Endothelial cell of umbilical vein (primary cell): ENCODE data around the gene RAB37. TPM values are rescaled to one million over a fixed set of nuclear protein-coding genes. Genes with fewer than 3 reads are reported as not detected.

Experiments used
- BruUV-seq: library from RNA; stranded (reverse); fragments of 400-500 nt; replicated peaks from 2 replicates; lab custom pipeline; 2021; lab: Mats Ljungman, UMichigan
- CTCF ChIA-PET: fragments of 300-600, 350-600 bp; sonication (Branson Sonifier 250); formaldehyde crosslinking; loops from one replicate; lab custom pipeline; 2021; ENCODE audit warnings: antibody characterized with exemption, inconsistent platforms; lab: Charles Lee
- POLR2A ChIA-PET: fragments of 300-600, 350-600 bp; sonication (Branson Sonifier 250); formaldehyde crosslinking; loops from one replicate; lab custom pipeline; 2021; ENCODE audit warnings: antibody characterized with exemption, inconsistent platforms; lab: Charles Lee
- DNase-seq: peaks from one replicate; pipeline ENCODE4 v3.0.0-alpha.2; 2011; ENCODE audit warnings: low read depth, low spot score
- FAIRE-seq: peaks from 2 replicates; lab custom pipeline; 2011; peaks lifted over from hg19 to GRCh38; lab: Jason Lieb, UNC
- H2AFZ ChIP-seq: 2 replicates; pipeline ENCODE4 v1.6.0; 2012; ENCODE audit warnings: low read depth, low read length, control low read depth, inconsistent platforms
- H3K27ac ChIP-seq: 2 replicates; pipeline ENCODE4 v1.5.1; 2011; ENCODE audit warnings: low read depth, mild to moderate bottlenecking, control low read depth, low read length, moderate library complexity; ENCODE audit not compliant: insufficient read depth
- H3K27me3 ChIP-seq, 2 experiments: 2 replicates each; pipeline versions ENCODE4 v1.6.0 to v1.6.1; 2011; ENCODE audit warnings: low read length in 2 of 2, mixed read lengths in 1 of 2; ENCODE audit not compliant: control insufficient read depth in 2 of 2, insufficient read depth in 2 of 2
- H3K36me3 ChIP-seq, 2 experiments: 2 replicates in 1 of 2; 3 replicates in 1 of 2; pipeline ENCODE4 v1.5.1; 2011; ENCODE audit warnings: low read length in 2 of 2, mild to moderate bottlenecking in 1 of 2, moderate library complexity in 1 of 2; ENCODE audit not compliant: control insufficient read depth in 2 of 2, insufficient read depth in 2 of 2; ENCODE audit errors: extremely low read depth in 1 of 2
- H3K4me1 ChIP-seq: 3 replicates; pipeline ENCODE4 v1.5.1; 2011; ENCODE audit warnings: mild to moderate bottlenecking, low read length; ENCODE audit not compliant: control insufficient read depth, insufficient read depth; ENCODE audit errors: extremely low read depth
- H3K4me2 ChIP-seq: 2 replicates; pipeline ENCODE4 v1.6.1; 2011; ENCODE audit warnings: low read length, control low read depth, mixed read lengths; ENCODE audit not compliant: insufficient read depth
- H3K4me3 ChIP-seq, 3 experiments: fragments of 200-600 bp in 1 of 3; sonication (generic), shearing (Covaris generic) in 1 of 3; replicated peaks in 1 of 3; 2 replicates each; pipeline ENCODE4 v1.5.1; 2011 to 2016; ENCODE audit warnings: control low read depth in 3 of 3, low read length in 3 of 3, mild to moderate bottlenecking in 2 of 3, inconsistent platforms in 1 of 3, low read depth in 1 of 3, moderate library complexity in 1 of 3; ENCODE audit not compliant: insufficient read depth in 1 of 3
- H3K79me2 ChIP-seq: 2 replicates; pipeline ENCODE4 v1.6.0; 2012; ENCODE audit warnings: low read length, inconsistent platforms; ENCODE audit not compliant: control insufficient read depth, insufficient read depth
- H3K9ac ChIP-seq: replicated peaks from 2 replicates; pipeline ENCODE3; 2011; ENCODE audit warnings: low read length, control low read depth; ENCODE audit not compliant: insufficient read depth; ENCODE audit errors: extremely low read depth
- H3K9me1 ChIP-seq: replicated peaks from 3 replicates; pipeline ENCODE4 v1.6.0; 2011; ENCODE audit warnings: mild to moderate bottlenecking, low read length; ENCODE audit not compliant: control insufficient read depth, insufficient read depth; ENCODE audit errors: extremely low read depth
- H3K9me3 ChIP-seq: replicated peaks from 2 replicates; pipeline ENCODE4 v1.5.1; 2012; ENCODE audit warnings: low read length, inconsistent platforms; ENCODE audit not compliant: control insufficient read depth, insufficient read depth
- H4K20me1 ChIP-seq: replicated peaks from 2 replicates; pipeline ENCODE3; 2011; ENCODE audit warnings: mild to moderate bottlenecking, low read length; ENCODE audit not compliant: control insufficient read depth, insufficient read depth; ENCODE audit errors: extremely low read depth
- CTCF ChIP-seq, 2 donors: IDR thresholded peaks; 1 replicate in 1 of 2; 2 replicates in 1 of 2; pipeline ENCODE4 v1.5.1; 2011; ENCODE audit warnings: low read length in 2 of 2, mild to moderate bottlenecking in 2 of 2, moderate library complexity in 2 of 2, control low read depth in 1 of 2, inconsistent platforms in 1 of 2, low read depth in 1 of 2; ENCODE audit not compliant: insufficient read depth in 1 of 2; ENCODE audit errors: extremely low read depth in 1 of 2
- EZH2 ChIP-seq: IDR thresholded peaks from 2 replicates; pipeline ENCODE4 v1.6.1; 2012; ENCODE audit warnings: borderline replicate concordance, low read depth, mild to moderate bottlenecking, moderate library complexity, low read length, inconsistent platforms; ENCODE audit not compliant: severe bottlenecking
- FOS ChIP-seq: IDR thresholded peaks from 2 replicates; pipeline ENCODE4 v1.6.1; 2011; ENCODE audit warnings: mild to moderate bottlenecking, low read length, moderate library complexity, borderline replicate concordance; ENCODE audit not compliant: insufficient read depth
- GATA2 ChIP-seq: IDR thresholded peaks from 2 replicates; pipeline ENCODE4 v1.7.0; 2011; ENCODE audit warnings: low read depth, mild to moderate bottlenecking, moderate library complexity, mixed read lengths, low read length; ENCODE audit not compliant: insufficient read length, insufficient read depth
- JUN ChIP-seq: IDR thresholded peaks from 2 replicates; pipeline ENCODE4 v1.6.1; 2011; ENCODE audit warnings: borderline replicate concordance, low read depth; ENCODE audit not compliant: insufficient read length, insufficient read depth
- MAX ChIP-seq: IDR thresholded peaks from 2 replicates; pipeline ENCODE4 v1.6.1; 2011; ENCODE audit not compliant: insufficient read depth, insufficient read length
- MYC ChIP-seq: IDR thresholded peaks from one replicate; pipeline ENCODE4 v1.6.1; 2011; ENCODE audit warnings: mild to moderate bottlenecking, low read depth, low read length
- POLR2A ChIP-seq: IDR thresholded peaks from 2 replicates; pipeline ENCODE4 v1.6.1; 2012; ENCODE audit warnings: low read depth, mild to moderate bottlenecking, control low read depth, low read length
- POLR2AphosphoS5 ChIP-seq: IDR thresholded peaks from 2 replicates; pipeline ENCODE4 v1.6.1; 2012; ENCODE audit warnings: low read depth, mild to moderate bottlenecking, control low read depth, low read length, moderate library complexity; ENCODE audit not compliant: insufficient read depth
- dilution Hi-C: fragments of 300-500 bp; cut with MboI; formaldehyde crosslinking; loops from one replicate; pipeline ENCODE4 v1.15.0; 2019; ENCODE audit warnings: low sequenced_read_pairs; ENCODE audit not compliant: extremely low pct_ligation_motif_present
- intact Hi-C: fragments of 100-400 bp; cut with micrococcal nuclease; formaldehyde crosslinking; loops from one replicate; pipeline ENCODE4 v1.10.0; 2022
- polyA plus RNA-seq, 4 experiments: library from polyadenylated mRNA; depleted of rRNA in 3 of 4; stranded (reverse) in 3 of 4; unstranded in 1 of 4; fragments of >200 nt; gene quantifications; 2 replicates each; pipeline versions ENCODE4 v1.2.1 to v1.2.3, GENCODE V29; 2011 to 2012; ENCODE audit warnings: missing spikeins in 1 of 4
- total RNA-seq: library from RNA; stranded (reverse); gene quantifications from 2 replicates; pipeline ENCODE4 v1.2.3, GENCODE V29; 2021

RAB37 gene
- total and polyA plus RNA-seq, 2 donors (not counting 3 experiments of a cell fraction or from before 2014, with no cell fraction given) = 0.11 TPM; not detected in 1

- H3K36me3 ChIP-seq = no peaks in the 10 kb centered on the region
- no peaks in the 10 kb centered on the region for H3K9me3 ChIP-seq
- BruUV-seq = no TSS peak
- H3K4me1 ChIP-seq = peaks cover 8% of the 10 kb centered on the region
- TF ChIP-seq MYC (no peak), FOS (no peak), EZH2 (no peak), JUN (no peak), MAX (no peak), POLR2A (no peak), POLR2AphosphoS5 (no peak), CTCF (IDR thresholded peaks at IDR 0.05; ENCODE audit: extremely low read depth in 1 of 2, insufficient read depth in 1 of 2, low read depth in 1 of 2, low read length in 2 of 2) (no peak), GATA2 (no peak)
- POLR2A ChIA-PET = no interaction called here
- H3K9me1 ChIP-seq = no peaks in the 10 kb centered on the region
- no peaks in the 10 kb centered on the region for H4K20me1 ChIP-seq
- H3K9ac ChIP-seq = no peak overlapping the region
- dilution Hi-C loops (no loop called here), intact Hi-C loops (loop anchor here (5.0 to 10.0 kb wide), 2 partner anchors 51 to 1426 kb away; partner anchors contain the start of gene CDC42EP4)
- DNase-seq (no peak), FAIRE-seq (no peak)
- H3K27me3 ChIP-seq = peaks cover 24 to 37% of the 10 kb centered on the region in 2 experiments
- no peak overlapping the region for H3K4me2 ChIP-seq
- H3K27ac ChIP-seq = no peak overlapping the region
- no peak overlapping the region for H2AFZ ChIP-seq
- H3K79me2 ChIP-seq = no peaks in the 10 kb centered on the region
- no peak overlapping the region for H3K4me3 ChIP-seq
- CTCF ChIA-PET = interaction anchor here (0.6 to 2.5 kb wide), 7 partner anchors 9 to 541 kb away, joined by 3 to 15 read pairs (median 3); no protein-coding TSS in a partner anchor
Measured at GRCh38 chr17:74740641-74741387, 3.8 kb downstream of the RAB37 start.
